HEK293 (cell line): Measurements from ENCODE around the gene GCC1.

Experiments
- CTCF ChIA-PET: fragments of 350-600 bp; formaldehyde crosslinking; extraction: SDS; loops from one replicate; lab custom pipeline; 2021; ENCODE audit warnings: antibody characterized with exemption; lab: Yijun Ruan, JAX
- POLR2A ChIA-PET: fragments of 300-600 bp; formaldehyde crosslinking; extraction: SDS; loops from one replicate; lab custom pipeline; 2020; ENCODE audit warnings: antibody characterized with exemption, inconsistent platforms; lab: Yijun Ruan, JAX
- H3K27ac ChIP-seq: fragments of 200-500 bp; sonication (Bioruptor generic); 2 replicates; pipeline ENCODE4 v1.5.1; 2014; ENCODE audit warnings: low read depth, low read length, control low read depth, inconsistent platforms; ENCODE audit errors: extremely low read depth
- H3K36me3 ChIP-seq, 2 experiments: fragments of 200-500 bp in 1 of 2; sonication (Bioruptor generic) in 1 of 2; 1 replicate in 1 of 2; 2 replicates in 1 of 2; pipeline ENCODE4 v1.5.1; 2014 to 2017; ENCODE audit warnings: inconsistent platforms in 2 of 2, low read length in 2 of 2; ENCODE audit not compliant: control insufficient read depth in 2 of 2, insufficient read depth in 1 of 2
- H3K4me1 ChIP-seq: fragments of 200-500 bp; sonication (Bioruptor generic); 2 replicates; pipeline ENCODE4 v1.5.1; 2014; ENCODE audit warnings: mild to moderate bottlenecking, low read length, inconsistent platforms; ENCODE audit not compliant: control insufficient read depth, insufficient read depth
- H3K4me3 ChIP-seq: 2 replicates; pipeline ENCODE4 v1.5.1; 2011; ENCODE audit warnings: low read depth, mild to moderate bottlenecking, control low read depth, low read length, moderate library complexity
- H3K9me3 ChIP-seq: fragments of 200-500 bp; sonication (Bioruptor generic); 2 replicates; pipeline ENCODE4 v1.5.1; 2014; ENCODE audit warnings: low read depth, low read length, inconsistent platforms; ENCODE audit not compliant: control insufficient read depth, insufficient read depth
- FEZF1 ChIP-seq: fragments of 450-650 bp; formaldehyde crosslinking; IDR thresholded peaks from 2 replicates; pipeline ENCODE4 v1.5.1; 2016; ENCODE audit warnings: missing biosample characterization, missing genetic modification characterization
- KLF1 ChIP-seq: fragments of 450-650 bp; formaldehyde crosslinking; IDR thresholded peaks from 2 replicates; pipeline ENCODE4 v1.5.1; 2016; ENCODE audit warnings: missing biosample characterization, missing genetic modification characterization
- KLF16 ChIP-seq: fragments of 450-650 bp; formaldehyde crosslinking; IDR thresholded peaks from 2 replicates; pipeline ENCODE4 v1.5.1; 2017; ENCODE audit warnings: missing biosample characterization, missing genetic modification characterization
- KLF8 ChIP-seq: fragments of 450-650 bp; formaldehyde crosslinking; IDR thresholded peaks from 2 replicates; pipeline ENCODE4 v1.5.1; 2016; ENCODE audit warnings: missing biosample characterization, missing genetic modification characterization
- OVOL3 ChIP-seq: fragments of 450-650 bp; formaldehyde crosslinking; IDR thresholded peaks from 2 replicates; pipeline ENCODE4 v1.5.1; 2016; ENCODE audit warnings: missing biosample characterization, missing genetic modification characterization
- SALL2 ChIP-seq: fragments of 450-650 bp; formaldehyde crosslinking; IDR thresholded peaks from 2 replicates; pipeline ENCODE4 v1.5.0; 2017; ENCODE audit warnings: missing biosample characterization, mild to moderate bottlenecking, missing genetic modification characterization, borderline replicate concordance
- ZBTB20 ChIP-seq: fragments of 450-650 bp; formaldehyde crosslinking; IDR thresholded peaks from 2 replicates; pipeline ENCODE4 v1.5.1; 2016; ENCODE audit warnings: missing biosample characterization, missing genetic modification characterization
- ZFHX2 ChIP-seq: fragments of 450-650 bp; formaldehyde crosslinking; conservative IDR thresholded peaks from 2 replicates; pipeline ENCODE4 v1.5.1; 2016; ENCODE audit warnings: missing biosample characterization, missing genetic modification characterization
- ZFP3 ChIP-seq: fragments of 450-650 bp; formaldehyde crosslinking; IDR thresholded peaks from 2 replicates; pipeline ENCODE4 v1.5.1; 2016; ENCODE audit warnings: low read depth, missing biosample characterization, missing genetic modification characterization
- ZNF121 ChIP-seq: fragments of 450-650 bp; formaldehyde crosslinking; IDR thresholded peaks from 2 replicates; pipeline ENCODE4 v1.5.1; 2016; ENCODE audit warnings: missing biosample characterization, missing genetic modification characterization
- ZNF132 ChIP-seq: fragments of 450-650 bp; formaldehyde crosslinking; IDR thresholded peaks from 2 replicates; pipeline ENCODE4 v1.5.1; 2017; ENCODE audit warnings: missing biosample characterization, missing genetic modification characterization, borderline replicate concordance
- ZNF133 ChIP-seq: fragments of 450-650 bp; formaldehyde crosslinking; IDR thresholded peaks from 2 replicates; pipeline ENCODE4 v1.5.1; 2016; ENCODE audit warnings: missing biosample characterization, missing genetic modification characterization
- ZNF184 ChIP-seq: fragments of 450-650 bp; IDR thresholded peaks from 2 replicates; pipeline ENCODE4 v1.5.1; 2018; ENCODE audit warnings: missing biosample characterization, mild to moderate bottlenecking, missing genetic modification characterization
- ZNF366 ChIP-seq: fragments of 450-650 bp; formaldehyde crosslinking; conservative IDR thresholded peaks from 2 replicates; pipeline ENCODE4 v1.5.1; 2016; ENCODE audit warnings: missing biosample characterization, missing genetic modification characterization
- ZNF391 ChIP-seq: fragments of 450-650 bp; formaldehyde crosslinking; IDR thresholded peaks from 2 replicates; pipeline ENCODE4 v1.5.1; 2016; ENCODE audit warnings: low read depth, missing biosample characterization, missing genetic modification characterization, borderline replicate concordance
- ZNF571 ChIP-seq: fragments of 450-650 bp; formaldehyde crosslinking; IDR thresholded peaks from 2 replicates; pipeline ENCODE4 v1.5.0; 2017; ENCODE audit warnings: missing biosample characterization, missing genetic modification characterization
- ZNF600 ChIP-seq: fragments of 450-650 bp; formaldehyde crosslinking; IDR thresholded peaks from 2 replicates; pipeline ENCODE4 v1.5.1; 2016; ENCODE audit warnings: missing biosample characterization, missing genetic modification characterization
- ZNF837 ChIP-seq: fragments of 450-650 bp; formaldehyde crosslinking; IDR thresholded peaks from 2 replicates; pipeline ENCODE4 v1.5.1; 2016; ENCODE audit warnings: missing biosample characterization, missing genetic modification characterization
- TF ChIP-seq, protein P1 (sequence below): sonication (generic); formaldehyde crosslinking; IDR thresholded peaks from 2 replicates; pipeline ENCODE4 v1.8.1; 2022; ENCODE audit warnings: mild to moderate bottlenecking, moderate library complexity, missing genetic modification reagents
- TF ChIP-seq, protein P2 (sequence below): fragments of 450-650 bp; formaldehyde crosslinking; IDR thresholded peaks from 2 replicates; pipeline ENCODE4 v1.5.1; 2016; ENCODE audit warnings: missing biosample characterization, missing genetic modification characterization
- TF ChIP-seq, protein P3 (sequence below): fragments of 450-650 bp; formaldehyde crosslinking; IDR thresholded peaks from 2 replicates; pipeline ENCODE4 v1.5.1; 2016; ENCODE audit warnings: missing biosample characterization, missing genetic modification characterization
- TF ChIP-seq, protein P4 (sequence below): fragments of 450-650 bp; formaldehyde crosslinking; IDR thresholded peaks from 2 replicates; pipeline ENCODE4 v1.5.1; 2016; ENCODE audit warnings: missing biosample characterization, missing genetic modification characterization
- TF ChIP-seq, protein P5 (sequence below): fragments of 450-650 bp; formaldehyde crosslinking; IDR thresholded peaks from 2 replicates; pipeline ENCODE4 v1.5.1; 2017; ENCODE audit warnings: missing biosample characterization, missing genetic modification characterization

Gene GCC1

DNA sequence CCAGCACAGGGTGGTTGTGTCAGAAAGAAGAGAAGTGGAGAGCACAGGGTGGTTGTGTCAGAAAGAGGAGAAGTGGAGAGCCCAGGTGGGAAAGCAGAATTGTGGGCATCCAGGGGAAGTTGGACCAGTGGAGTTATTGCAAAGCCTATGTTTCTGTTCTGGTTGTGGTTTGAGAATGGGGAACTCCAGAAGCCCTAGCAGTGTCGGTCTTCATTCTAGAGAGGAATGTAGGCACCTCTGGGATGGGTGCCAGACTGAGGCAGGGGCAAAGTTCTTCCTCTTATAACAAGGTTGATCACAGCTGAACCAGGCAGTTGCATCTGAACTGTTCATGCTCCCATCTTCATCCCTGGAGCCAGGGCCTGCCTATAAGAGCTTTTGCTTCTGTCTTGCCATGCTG, 9.1 kb upstream of the GCC1 start:
- Histone ChIP-seq H3K4me1 (no peaks in the 10 kb centered on the region), H3K27ac (no peak overlapping the region)
- POLR2A ChIA-PET, result no interaction called here
- no peak for TF ChIP-seq ZNF391 (tag by site-specific recombination)
- TF ChIP-seq ZFP3 (tag by site-specific recombination), result no peak
- TF ChIP-seq FEZF1, result no peak
- no peak for TF ChIP-seq ZNF600 (tag by site-specific recombination)
- no peak for TF ChIP-seq KLF8 (tag by site-specific recombination)
- no peak for TF ChIP-seq ZNF132 (tag by site-specific recombination)
- TF ChIP-seq ZBTB20 (tag by site-specific recombination), result no peak
- TF ChIP-seq ZNF133 (tag by site-specific recombination), result no peak
- no peak for TF ChIP-seq ZNF837 (tag by site-specific recombination)
- TF ChIP-seq, all 188 proteins: peak for 0
- CTCF ChIA-PET, result no interaction called here
- peaks cover 7 to 24% of the 10 kb centered on the region in 2 experiments; a peak in 2 of 3 replicates for H3K36me3 ChIP-seq
- no peak overlapping the region for H3K4me3 ChIP-seq
- H3K9me3 ChIP-seq, result no peaks in the 10 kb centered on the region

DNA sequence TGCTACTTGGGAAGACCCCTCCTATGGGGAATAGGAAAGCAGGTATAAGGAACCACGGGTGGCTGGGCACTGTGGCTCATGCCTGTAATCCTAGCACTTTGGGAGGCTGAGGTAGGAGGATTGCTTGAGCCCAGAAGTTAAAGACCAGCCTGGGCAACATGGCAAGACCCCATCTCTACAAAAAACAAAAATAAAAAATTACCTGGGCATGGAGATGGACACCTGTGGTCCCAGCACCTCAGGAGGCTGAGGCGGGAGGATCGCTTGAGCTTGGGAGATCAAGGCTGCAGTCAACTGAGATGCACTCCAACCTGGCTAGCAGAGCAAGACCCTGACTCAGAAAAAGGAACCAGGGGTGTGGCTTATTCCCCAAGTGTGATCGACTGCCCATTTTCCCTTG, 7.2 kb upstream of the GCC1 start:
- ChIA-PET POLR2A (no interaction called here), CTCF (interaction anchor here (1.0 kb wide), 1 partner anchor 116 kb away, joined by 3 read pairs; no protein-coding TSS in a partner anchor)
- H3K36me3 ChIP-seq, result peaks cover 7 to 25% of the 10 kb centered on the region in 2 experiments; a peak in 2 of 3 replicates
- no peaks in the 10 kb centered on the region for H3K4me1 ChIP-seq
- TF ChIP-seq ZNF184 (tag by site-specific recombination) (no peak), ZNF121 (tag by site-specific recombination) (peak; percentile 81; the same call in 1 of the 2 replicates)
- TF ChIP-seq, all 188 proteins: peak for 1
- H3K4me3 ChIP-seq, result no peak overlapping the region
- no peaks in the 10 kb centered on the region for H3K9me3 ChIP-seq
- no peak overlapping the region for H3K27ac ChIP-seq

DNA sequence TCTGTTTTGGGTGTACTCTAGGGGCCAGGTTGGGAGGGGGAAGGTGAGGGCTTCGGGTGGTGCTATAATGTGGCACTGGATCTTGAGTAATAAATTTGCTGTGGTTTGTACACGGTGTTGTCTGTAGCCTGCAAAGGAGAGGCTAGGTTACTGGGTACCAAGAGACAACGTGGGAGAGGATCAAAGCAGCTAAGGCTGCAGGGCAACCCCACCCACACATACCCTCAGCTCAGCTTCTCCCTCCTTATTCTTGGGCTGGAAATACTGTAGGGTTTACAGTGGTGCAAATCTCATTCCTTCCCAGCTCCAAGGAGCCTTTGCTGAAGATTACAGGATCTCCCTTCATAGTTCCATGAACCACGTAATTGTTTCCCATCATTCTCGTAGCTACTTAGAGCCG, 6.2 kb upstream of the GCC1 start:
- TF ChIP-seq OVOL3 (tag by site-specific recombination), result no peak
- peak; percentile 37 for TF ChIP-seq ZFHX2 (tag by site-specific recombination)
- TF ChIP-seq ZNF366, result no peak
- POLR2A ChIA-PET, result no interaction called here
- H3K36me3 ChIP-seq, result peaks cover 7 to 25% of the 10 kb centered on the region in 2 experiments; a peak in 2 of 3 replicates
- CTCF ChIA-PET, result interaction anchor here (0.6 kb wide), 1 partner anchor 621 kb away, joined by 4 read pairs; no protein-coding TSS in a partner anchor
- H3K9me3 ChIP-seq, result no peaks in the 10 kb centered on the region
- H3K4me3 ChIP-seq, result no peak overlapping the region
- H3K27ac ChIP-seq, result no peak overlapping the region
- no peaks in the 10 kb centered on the region for H3K4me1 ChIP-seq

DNA sequence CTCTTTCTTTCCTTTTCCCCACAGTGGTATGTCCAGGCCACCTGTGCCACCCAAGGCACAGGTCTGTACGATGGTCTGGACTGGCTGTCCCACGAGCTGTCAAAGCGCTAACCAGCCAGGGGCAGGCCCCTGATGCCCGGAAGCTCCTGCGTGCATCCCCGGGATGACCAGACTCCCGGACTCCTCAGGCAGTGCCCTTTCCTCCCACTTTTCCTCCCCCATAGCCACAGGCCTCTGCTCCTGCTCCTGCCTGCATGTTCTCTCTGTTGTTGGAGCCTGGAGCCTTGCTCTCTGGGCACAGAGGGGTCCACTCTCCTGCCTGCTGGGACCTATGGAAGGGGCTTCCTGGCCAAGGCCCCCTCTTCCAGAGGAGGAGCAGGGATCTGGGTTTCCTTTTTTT, 5.8 kb upstream of the GCC1 start:
- H3K36me3 ChIP-seq, result peaks cover 7 to 25% of the 10 kb centered on the region in 2 experiments; a peak in 2 of 3 replicates
- H3K4me1 ChIP-seq, result no peaks in the 10 kb centered on the region
- no peaks in the 10 kb centered on the region for H3K9me3 ChIP-seq
- ChIA-PET POLR2A (no interaction called here), CTCF (interaction anchor here (0.6 kb wide), 1 partner anchor 621 kb away, joined by 4 read pairs; no protein-coding TSS in a partner anchor)
- no peak overlapping the region for H3K4me3 ChIP-seq
- no peak overlapping the region for H3K27ac ChIP-seq
- TF ChIP-seq, protein P1, sequence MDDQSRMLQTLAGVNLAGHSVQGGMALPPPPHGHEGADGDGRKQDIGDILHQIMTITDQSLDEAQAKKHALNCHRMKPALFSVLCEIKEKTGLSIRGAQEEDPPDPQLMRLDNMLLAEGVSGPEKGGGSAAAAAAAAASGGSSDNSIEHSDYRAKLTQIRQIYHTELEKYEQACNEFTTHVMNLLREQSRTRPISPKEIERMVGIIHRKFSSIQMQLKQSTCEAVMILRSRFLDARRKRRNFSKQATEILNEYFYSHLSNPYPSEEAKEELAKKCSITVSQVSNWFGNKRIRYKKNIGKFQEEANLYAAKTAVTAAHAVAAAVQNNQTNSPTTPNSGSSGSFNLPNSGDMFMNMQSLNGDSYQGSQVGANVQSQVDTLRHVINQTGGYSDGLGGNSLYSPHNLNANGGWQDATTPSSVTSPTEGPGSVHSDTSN (CRISPR knock-in tag), result no peak
- TF ChIP-seq, protein P2, sequence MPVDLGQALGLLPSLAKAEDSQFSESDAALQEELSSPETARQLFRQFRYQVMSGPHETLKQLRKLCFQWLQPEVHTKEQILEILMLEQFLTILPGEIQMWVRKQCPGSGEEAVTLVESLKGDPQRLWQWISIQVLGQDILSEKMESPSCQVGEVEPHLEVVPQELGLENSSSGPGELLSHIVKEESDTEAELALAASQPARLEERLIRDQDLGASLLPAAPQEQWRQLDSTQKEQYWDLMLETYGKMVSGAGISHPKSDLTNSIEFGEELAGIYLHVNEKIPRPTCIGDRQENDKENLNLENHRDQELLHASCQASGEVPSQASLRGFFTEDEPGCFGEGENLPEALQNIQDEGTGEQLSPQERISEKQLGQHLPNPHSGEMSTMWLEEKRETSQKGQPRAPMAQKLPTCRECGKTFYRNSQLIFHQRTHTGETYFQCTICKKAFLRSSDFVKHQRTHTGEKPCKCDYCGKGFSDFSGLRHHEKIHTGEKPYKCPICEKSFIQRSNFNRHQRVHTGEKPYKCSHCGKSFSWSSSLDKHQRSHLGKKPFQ (tag by site-specific recombination), result no peak
- no peak for TF ChIP-seq KLF1 (tag by site-specific recombination)
- TF ChIP-seq, protein P3, sequence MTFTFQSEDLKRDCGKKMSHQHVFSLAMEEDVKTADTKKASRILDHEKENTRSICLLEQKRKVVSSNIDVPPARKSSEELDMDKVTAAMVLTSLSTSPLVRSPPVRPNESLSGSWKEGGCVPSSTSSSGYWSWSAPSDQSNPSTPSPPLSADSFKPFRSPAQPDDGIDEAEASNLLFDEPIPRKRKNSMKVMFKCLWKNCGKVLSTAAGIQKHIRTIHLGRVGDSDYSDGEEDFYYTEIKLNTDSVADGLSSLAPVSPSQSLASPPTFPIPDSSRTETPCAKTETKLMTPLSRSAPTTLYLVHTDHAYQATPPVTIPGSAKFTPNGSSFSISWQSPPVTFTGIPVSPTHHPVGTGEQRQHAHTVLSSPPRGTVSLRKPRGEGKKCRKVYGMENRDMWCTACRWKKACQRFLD, result no peak
- TF ChIP-seq SALL2 (tag by site-specific recombination), result no peak
- TF ChIP-seq, protein P4, sequence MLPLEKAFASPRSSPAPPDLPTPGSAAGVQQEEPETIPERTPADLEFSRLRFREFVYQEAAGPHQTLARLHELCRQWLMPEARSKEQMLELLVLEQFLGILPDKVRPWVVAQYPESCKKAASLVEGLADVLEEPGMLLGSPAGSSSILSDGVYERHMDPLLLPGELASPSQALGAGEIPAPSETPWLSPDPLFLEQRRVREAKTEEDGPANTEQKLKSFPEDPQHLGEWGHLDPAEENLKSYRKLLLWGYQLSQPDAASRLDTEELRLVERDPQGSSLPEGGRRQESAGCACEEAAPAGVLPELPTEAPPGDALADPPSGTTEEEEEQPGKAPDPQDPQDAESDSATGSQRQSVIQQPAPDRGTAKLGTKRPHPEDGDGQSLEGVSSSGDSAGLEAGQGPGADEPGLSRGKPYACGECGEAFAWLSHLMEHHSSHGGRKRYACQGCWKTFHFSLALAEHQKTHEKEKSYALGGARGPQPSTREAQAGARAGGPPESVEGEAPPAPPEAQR (tag by site-specific recombination), result no peak
- TF ChIP-seq, protein P5, sequence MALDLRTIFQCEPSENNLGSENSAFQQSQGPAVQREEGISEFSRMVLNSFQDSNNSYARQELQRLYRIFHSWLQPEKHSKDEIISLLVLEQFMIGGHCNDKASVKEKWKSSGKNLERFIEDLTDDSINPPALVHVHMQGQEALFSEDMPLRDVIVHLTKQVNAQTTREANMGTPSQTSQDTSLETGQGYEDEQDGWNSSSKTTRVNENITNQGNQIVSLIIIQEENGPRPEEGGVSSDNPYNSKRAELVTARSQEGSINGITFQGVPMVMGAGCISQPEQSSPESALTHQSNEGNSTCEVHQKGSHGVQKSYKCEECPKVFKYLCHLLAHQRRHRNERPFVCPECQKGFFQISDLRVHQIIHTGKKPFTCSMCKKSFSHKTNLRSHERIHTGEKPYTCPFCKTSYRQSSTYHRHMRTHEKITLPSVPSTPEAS (tag by site-specific recombination), result no peak
- TF ChIP-seq ZNF837 (tag by site-specific recombination), result no peak
- TF ChIP-seq KLF16 (tag by site-specific recombination), result no peak
- TF ChIP-seq ZNF571 (tag by site-specific recombination), result no peak
